K562 (cell line): ENCODE results near the gene CEP162. TPM values are rescaled to one million over a fixed set of nuclear protein-coding genes. Genes with fewer than 3 reads are reported as not detected.

Experiments
- NFE2 ChIP-seq: IDR thresholded peaks from 2 replicates; pipeline ENCODE4 v1.6.1; 2014; ENCODE audit warnings: antibody characterized with exemption, low read depth
- OTX1 ChIP-seq: fragments of 450-650 bp; formaldehyde crosslinking; IDR thresholded peaks from 2 replicates; pipeline ENCODE4 v1.4.0; 2022; ENCODE audit warnings: mild to moderate bottlenecking
- YY1 ChIP-seq, 3 experiments: IDR thresholded peaks; 2 replicates each; pipeline ENCODE4 v1.6.1; 2011; ENCODE audit warnings: low read length in 2 of 3, mild to moderate bottlenecking in 2 of 3, moderate library complexity in 2 of 3, borderline replicate concordance in 1 of 3, control low read depth in 1 of 3, low read depth in 1 of 3; ENCODE audit not compliant: insufficient read depth in 3 of 3, insufficient replicate concordance in 2 of 3, control insufficient read depth in 1 of 3, insufficient read length in 1 of 3; ENCODE audit errors: extremely low read depth in 1 of 3
- ZNF316 ChIP-seq: fragments of 450-650 bp; IDR thresholded peaks from 2 replicates; pipeline ENCODE4 v1.6.1; 2016
- ZNF764 ChIP-seq: fragments of 250-450 bp; sonication (Bioruptor Pico); IDR thresholded peaks from 2 replicates; pipeline ENCODE4 v1.4.0; 2020; ENCODE audit warnings: low read depth, mild to moderate bottlenecking, moderate library complexity
- polyA plus RNA-seq, 8 experiments: library from polyadenylated mRNA; depleted of rRNA in 4 of 8; stranded (reverse) in 5 of 8; unstranded in 3 of 8; fragments of >200 nt; fragmentation: Nextera tagmentation in 2 of 8; fragmentation: Illumina TruSeq in 1 of 8; extraction: Ambion mirVana in 2 of 8; extraction: Trizol in 1 of 8; gene quantifications; 2 replicates each; pipeline versions ENCODE4 v1.2.1 to v1.2.3, GENCODE V29; 2011 to 2014; ENCODE audit warnings: inconsistent platforms in 1 of 8, missing spikeins in 1 of 8
- total RNA-seq, 7 experiments: library from RNA; depleted of rRNA in 6 of 7; stranded (reverse); fragments of >200 nt in 6 of 7; fragmentation: Illumina TruSeq in 2 of 7; extraction: Trizol in 2 of 7; gene quantifications; 2 replicates each; pipeline versions ENCODE4 v1.2.1 to v1.2.3, GENCODE V29; 2011 to 2021; ENCODE audit warnings: low replicate concordance in 1 of 7
- TF ChIP-seq, protein P1 (sequence below): fragments of 450-650 bp; IDR thresholded peaks from 2 replicates; pipeline ENCODE4 v1.6.1; 2016; ENCODE audit warnings: mild to moderate bottlenecking, moderate library complexity
- TF ChIP-seq, protein P2 (sequence below): IDR thresholded peaks from 3 replicates; pipeline ENCODE4 v1.6.1; 2011; ENCODE audit warnings: borderline replicate concordance, mild to moderate bottlenecking; ENCODE audit not compliant: insufficient read length, insufficient read depth
- TF ChIP-seq, protein P3 (sequence below): IDR thresholded peaks from 2 replicates; pipeline ENCODE4 v1.6.1; 2014; ENCODE audit warnings: antibody characterized with exemption
- TF ChIP-seq, protein P4 (sequence below): sonication (generic); formaldehyde crosslinking; IDR thresholded peaks from 2 replicates; pipeline ENCODE4 v1.8.0; 2022; ENCODE audit warnings: mild to moderate bottlenecking, missing genetic modification reagents, borderline replicate concordance

Gene CEP162
- total and polyA plus RNA-seq, 9 of the 15 experiments (the other 6 are each of a cell fraction or from before 2014, with no cell fraction given) = 3.9 to 8.6 (median 6.7) TPM

GRCh38 chr6:84269947-84270733 is 42.7 kb upstream of the CEP162 start (continued):
- TF ChIP-seq, protein P1, sequence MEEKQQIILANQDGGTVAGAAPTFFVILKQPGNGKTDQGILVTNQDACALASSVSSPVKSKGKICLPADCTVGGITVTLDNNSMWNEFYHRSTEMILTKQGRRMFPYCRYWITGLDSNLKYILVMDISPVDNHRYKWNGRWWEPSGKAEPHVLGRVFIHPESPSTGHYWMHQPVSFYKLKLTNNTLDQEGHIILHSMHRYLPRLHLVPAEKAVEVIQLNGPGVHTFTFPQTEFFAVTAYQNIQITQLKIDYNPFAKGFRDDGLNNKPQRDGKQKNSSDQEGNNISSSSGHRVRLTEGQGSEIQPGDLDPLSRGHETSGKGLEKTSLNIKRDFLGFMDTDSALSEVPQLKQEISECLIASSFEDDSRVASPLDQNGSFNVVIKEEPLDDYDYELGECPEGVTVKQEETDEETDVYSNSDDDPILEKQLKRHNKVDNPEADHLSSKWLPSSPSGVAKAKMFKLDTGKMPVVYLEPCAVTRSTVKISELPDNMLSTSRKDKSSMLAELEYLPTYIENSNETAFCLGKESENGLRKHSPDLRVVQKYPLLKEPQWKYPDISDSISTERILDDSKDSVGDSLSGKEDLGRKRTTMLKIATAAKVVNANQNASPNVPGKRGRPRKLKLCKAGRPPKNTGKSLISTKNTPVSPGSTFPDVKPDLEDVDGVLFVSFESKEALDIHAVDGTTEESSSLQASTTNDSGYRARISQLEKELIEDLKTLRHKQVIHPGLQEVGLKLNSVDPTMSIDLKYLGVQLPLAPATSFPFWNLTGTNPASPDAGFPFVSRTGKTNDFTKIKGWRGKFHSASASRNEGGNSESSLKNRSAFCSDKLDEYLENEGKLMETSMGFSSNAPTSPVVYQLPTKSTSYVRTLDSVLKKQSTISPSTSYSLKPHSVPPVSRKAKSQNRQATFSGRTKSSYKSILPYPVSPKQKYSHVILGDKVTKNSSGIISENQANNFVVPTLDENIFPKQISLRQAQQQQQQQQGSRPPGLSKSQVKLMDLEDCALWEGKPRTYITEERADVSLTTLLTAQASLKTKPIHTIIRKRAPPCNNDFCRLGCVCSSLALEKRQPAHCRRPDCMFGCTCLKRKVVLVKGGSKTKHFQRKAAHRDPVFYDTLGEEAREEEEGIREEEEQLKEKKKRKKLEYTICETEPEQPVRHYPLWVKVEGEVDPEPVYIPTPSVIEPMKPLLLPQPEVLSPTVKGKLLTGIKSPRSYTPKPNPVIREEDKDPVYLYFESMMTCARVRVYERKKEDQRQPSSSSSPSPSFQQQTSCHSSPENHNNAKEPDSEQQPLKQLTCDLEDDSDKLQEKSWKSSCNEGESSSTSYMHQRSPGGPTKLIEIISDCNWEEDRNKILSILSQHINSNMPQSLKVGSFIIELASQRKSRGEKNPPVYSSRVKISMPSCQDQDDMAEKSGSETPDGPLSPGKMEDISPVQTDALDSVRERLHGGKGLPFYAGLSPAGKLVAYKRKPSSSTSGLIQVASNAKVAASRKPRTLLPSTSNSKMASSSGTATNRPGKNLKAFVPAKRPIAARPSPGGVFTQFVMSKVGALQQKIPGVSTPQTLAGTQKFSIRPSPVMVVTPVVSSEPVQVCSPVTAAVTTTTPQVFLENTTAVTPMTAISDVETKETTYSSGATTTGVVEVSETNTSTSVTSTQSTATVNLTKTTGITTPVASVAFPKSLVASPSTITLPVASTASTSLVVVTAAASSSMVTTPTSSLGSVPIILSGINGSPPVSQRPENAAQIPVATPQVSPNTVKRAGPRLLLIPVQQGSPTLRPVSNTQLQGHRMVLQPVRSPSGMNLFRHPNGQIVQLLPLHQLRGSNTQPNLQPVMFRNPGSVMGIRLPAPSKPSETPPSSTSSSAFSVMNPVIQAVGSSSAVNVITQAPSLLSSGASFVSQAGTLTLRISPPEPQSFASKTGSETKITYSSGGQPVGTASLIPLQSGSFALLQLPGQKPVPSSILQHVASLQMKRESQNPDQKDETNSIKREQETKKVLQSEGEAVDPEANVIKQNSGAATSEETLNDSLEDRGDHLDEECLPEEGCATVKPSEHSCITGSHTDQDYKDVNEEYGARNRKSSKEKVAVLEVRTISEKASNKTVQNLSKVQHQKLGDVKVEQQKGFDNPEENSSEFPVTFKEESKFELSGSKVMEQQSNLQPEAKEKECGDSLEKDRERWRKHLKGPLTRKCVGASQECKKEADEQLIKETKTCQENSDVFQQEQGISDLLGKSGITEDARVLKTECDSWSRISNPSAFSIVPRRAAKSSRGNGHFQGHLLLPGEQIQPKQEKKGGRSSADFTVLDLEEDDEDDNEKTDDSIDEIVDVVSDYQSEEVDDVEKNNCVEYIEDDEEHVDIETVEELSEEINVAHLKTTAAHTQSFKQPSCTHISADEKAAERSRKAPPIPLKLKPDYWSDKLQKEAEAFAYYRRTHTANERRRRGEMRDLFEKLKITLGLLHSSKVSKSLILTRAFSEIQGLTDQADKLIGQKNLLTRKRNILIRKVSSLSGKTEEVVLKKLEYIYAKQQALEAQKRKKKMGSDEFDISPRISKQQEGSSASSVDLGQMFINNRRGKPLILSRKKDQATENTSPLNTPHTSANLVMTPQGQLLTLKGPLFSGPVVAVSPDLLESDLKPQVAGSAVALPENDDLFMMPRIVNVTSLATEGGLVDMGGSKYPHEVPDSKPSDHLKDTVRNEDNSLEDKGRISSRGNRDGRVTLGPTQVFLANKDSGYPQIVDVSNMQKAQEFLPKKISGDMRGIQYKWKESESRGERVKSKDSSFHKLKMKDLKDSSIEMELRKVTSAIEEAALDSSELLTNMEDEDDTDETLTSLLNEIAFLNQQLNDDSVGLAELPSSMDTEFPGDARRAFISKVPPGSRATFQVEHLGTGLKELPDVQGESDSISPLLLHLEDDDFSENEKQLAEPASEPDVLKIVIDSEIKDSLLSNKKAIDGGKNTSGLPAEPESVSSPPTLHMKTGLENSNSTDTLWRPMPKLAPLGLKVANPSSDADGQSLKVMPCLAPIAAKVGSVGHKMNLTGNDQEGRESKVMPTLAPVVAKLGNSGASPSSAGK = peak; percentile 29; the same call in 1 of the 2 replicates
- TF ChIP-seq, protein P2, sequence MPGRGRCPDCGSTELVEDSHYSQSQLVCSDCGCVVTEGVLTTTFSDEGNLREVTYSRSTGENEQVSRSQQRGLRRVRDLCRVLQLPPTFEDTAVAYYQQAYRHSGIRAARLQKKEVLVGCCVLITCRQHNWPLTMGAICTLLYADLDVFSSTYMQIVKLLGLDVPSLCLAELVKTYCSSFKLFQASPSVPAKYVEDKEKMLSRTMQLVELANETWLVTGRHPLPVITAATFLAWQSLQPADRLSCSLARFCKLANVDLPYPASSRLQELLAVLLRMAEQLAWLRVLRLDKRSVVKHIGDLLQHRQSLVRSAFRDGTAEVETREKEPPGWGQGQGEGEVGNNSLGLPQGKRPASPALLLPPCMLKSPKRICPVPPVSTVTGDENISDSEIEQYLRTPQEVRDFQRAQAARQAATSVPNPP = no peak
- TF ChIP-seq YY1 (IDR thresholded peaks at IDR 0.05; ENCODE audit: borderline replicate concordance in 1 of 3, control insufficient read depth in 1 of 3, extremely low read depth in 1 of 3, insufficient read depth in 3 of 3, insufficient read length in 1 of 3, insufficient replicate concordance in 2 of 3, low read depth in 1 of 3, low read length in 2 of 3) = peak in 1 of 3 experiments; percentile 18
- TF ChIP-seq, protein P3, sequence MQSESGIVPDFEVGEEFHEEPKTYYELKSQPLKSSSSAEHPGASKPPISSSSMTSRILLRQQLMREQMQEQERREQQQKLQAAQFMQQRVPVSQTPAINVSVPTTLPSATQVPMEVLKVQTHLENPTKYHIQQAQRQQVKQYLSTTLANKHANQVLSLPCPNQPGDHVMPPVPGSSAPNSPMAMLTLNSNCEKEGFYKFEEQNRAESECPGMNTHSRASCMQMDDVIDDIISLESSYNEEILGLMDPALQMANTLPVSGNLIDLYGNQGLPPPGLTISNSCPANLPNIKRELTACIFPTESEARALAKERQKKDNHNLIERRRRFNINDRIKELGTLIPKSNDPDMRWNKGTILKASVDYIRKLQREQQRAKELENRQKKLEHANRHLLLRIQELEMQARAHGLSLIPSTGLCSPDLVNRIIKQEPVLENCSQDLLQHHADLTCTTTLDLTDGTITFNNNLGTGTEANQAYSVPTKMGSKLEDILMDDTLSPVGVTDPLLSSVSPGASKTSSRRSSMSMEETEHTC = peak; percentile 72; the same call in 1 of the 2 replicates
- TF ChIP-seq ZNF316 = peak; percentile 64
- TF ChIP-seq, protein P4, sequence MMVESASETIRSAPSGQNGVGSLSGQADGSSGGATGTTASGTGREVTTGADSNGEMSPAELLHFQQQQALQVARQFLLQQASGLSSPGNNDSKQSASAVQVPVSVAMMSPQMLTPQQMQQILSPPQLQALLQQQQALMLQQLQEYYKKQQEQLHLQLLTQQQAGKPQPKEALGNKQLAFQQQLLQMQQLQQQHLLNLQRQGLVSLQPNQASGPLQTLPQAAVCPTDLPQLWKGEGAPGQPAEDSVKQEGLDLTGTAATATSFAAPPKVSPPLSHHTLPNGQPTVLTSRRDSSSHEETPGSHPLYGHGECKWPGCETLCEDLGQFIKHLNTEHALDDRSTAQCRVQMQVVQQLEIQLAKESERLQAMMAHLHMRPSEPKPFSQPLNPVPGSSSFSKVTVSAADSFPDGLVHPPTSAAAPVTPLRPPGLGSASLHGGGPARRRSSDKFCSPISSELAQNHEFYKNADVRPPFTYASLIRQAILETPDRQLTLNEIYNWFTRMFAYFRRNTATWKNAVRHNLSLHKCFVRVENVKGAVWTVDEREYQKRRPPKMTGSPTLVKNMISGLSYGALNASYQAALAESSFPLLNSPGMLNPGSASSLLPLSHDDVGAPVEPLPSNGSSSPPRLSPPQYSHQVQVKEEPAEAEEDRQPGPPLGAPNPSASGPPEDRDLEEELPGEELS (CRISPR knock-in tag) = no peak
- peak; percentile 60 for TF ChIP-seq NFE2
- TF ChIP-seq ZNF764 (CRISPR knock-in tag) = no peak
- peak; percentile 45; the same call in 1 of the 2 replicates for TF ChIP-seq OTX1
